Stimulated activated CD8-positive, alpha-beta memory T cell treated with anti-CD3 and anti-CD28 coated beads, Interleukin-7, amount 100 ng/mL, for 24 hours (primary cell): ENCODE measurements around the gene CYYR1.
"Not testable (repeated sequence)": the region's sequence is repeated elsewhere in the genome, so short reads cannot be mapped to it uniquely, and the experiment has no call there.

ENCODE experiments used
- DNase-seq: peaks from one replicate; pipeline ENCODE4 v3.0.0-alpha.2; 2020; ENCODE audit warnings: low read depth

Gene CYYR1

DNA sequence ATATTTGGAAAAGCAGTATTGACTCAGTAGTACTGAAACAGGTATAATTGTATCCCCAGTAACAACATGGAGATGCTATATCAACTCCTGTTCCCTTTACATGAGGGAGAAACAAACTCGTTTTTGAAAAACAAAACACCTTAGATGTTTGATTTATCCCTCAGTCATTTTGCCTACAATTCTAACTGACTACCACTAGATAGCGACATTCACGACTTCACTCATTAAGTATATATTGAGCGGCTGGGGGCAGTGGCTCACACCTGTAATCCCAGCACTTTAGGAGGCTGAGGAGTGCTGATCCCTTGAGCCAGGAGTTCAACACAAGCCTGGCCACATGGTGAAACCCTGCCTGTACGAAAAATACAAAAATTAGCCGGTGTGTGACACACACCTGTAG, 83.3 kb downstream of the CYYR1 start:
- no peak for DNase-seq

DNA sequence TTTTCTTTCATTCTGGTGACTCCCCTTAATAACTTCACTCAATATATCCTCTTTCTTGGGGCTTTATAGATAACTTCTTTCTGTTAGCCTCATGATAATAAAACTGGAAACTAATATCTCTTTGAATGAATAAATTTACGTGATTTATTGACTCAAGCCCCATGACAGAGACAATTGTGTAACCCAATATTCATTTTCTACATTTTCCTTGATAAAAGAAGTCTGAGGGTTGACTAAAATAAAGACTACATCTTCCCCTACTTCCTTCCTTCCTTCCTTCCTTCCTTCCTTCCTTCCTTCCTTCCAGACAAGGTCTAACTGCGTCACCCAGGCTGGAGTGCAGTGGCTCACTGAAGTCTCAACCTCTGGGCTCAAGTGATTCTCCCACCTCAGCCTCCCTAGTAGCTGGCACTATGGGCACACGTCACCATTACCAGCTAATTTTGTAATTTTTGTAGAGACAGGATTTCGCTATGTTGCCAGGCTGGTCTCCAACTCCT, 85.1 kb downstream of the CYYR1 start:
- no peak for DNase-seq

DNA sequence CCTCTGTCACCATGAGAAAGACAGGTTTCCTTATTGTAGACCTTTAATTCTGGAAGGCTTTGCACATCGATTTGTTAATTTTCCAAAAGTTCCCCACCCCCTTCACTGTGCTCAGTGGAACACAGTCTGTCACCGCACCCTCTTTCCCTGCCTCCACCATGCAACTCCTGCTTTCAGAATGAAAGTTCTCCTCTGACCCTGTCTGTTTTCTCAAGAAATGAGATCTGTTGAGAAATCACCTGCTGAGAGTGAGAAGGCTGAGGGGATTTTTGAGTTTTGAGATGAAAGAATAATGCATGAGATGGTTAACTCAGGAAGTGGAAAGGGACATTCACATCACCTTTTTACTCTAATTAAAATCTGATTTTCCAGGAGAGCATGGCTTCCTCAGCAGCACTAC, 99.6 kb downstream of the CYYR1 start:
- no peak for DNase-seq

DNA sequence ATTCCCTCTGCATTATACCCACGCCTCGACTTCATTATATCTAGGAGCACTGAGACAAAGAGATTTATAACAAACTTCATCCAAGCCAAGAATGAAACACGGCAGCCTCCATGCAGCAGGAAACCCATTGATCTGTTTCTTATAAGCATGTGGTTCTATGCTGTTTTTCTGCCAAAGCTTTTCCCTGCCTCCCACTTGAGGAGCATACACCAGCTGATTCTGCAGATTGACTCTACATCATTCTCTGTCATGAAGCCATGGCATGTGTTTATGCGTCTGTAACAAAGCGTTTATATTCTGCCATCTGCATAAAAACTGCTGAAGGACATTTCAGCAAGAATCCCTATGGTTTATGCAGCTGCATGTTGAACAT, 102.0 kb downstream of the CYYR1 start:
- no peak for DNase-seq

DNA sequence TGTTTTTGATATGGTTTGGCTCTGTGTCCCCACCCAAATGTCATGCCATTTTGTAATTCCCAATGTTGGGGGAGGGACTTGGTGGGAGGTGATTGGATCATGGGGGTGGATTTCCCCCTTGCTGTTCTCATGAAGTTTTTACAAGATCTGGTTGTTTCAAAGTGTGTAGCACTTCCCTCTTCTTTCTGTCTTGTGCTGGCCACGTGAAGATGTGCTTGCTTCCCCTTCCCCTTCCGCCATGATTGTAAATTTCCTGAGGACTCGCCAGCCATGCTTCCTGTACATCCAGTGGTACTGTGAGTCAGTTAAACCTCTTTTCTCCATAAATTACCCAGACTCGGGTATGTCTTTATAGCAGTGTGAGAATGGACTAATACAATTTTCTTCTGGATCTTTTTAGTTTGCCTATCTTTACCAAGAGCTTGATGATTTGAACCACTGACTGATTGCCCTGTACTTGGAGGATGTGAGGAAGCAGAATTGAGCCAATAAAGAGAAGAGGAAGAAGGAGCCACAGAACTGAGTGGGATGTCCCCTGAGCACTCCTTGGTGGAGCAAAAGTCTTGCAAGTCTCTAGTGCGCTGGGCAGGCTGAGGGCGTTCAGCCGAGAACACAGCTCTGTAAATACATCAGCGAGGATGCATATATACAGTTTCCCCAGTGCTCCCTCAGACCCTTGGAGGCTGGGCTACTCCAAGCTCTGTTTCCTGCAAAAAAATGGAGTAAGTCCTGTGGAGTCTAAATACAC, 102.6 kb downstream of the CYYR1 start:
- no peak for DNase-seq

DNA sequence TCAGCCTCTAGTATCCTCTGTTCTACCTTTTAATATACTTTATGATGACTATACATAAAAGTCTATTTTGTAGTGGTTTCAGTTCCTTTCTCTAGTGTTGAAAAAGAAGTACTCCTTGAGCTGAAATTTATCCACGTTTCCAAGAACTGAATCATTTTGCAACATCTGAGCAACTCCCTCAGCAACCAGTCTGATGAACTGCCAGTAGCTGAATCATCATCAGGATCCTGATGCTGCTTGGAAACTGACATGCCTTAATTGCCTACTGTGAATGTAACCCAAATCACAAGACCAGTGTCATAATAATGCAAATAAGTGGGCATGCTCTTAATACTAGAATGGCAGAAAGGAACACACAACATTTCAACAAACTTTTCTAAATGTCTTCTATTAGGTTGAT, 103.3 kb downstream of the CYYR1 start:
- no peak for DNase-seq

DNA sequence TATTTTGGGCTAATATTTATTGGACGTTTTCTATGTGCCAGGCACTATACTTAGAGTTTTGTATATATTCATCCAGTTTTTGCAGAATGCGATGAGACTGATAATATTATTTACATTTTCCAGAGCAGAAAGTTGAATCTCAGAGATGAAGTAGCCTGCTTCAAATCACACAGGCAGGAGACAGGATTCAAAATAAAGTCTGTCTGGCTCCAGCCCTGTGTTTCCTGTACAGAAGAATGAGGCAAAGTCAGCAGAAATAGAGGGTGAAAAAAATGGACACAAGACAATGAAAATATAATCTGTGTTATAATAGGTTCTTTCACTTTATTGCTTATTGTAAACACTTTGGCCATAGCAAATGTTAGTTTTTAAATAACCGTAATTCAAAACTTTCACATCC, 107.2 kb downstream of the CYYR1 start:
- DNase-seq = no peak

DNA sequence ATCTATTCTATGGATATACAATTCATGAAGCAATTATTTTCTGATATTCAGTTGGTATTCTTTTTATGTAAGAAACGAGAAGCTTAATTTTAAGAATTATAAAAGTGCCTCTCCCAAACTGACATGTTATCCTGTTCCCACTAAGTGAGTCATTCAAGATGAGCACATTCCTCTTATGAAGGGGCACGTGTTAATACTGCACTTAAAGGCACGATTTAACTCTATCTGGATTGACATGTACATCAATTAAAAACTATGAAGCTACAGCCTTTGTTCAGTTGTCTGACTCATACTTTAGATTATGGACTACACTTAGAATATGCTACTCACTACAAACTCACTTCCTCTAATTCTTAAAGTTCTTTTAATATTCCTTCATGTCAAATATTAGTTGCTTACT, 111.6 kb downstream of the CYYR1 start:
- no peak for DNase-seq

DNA sequence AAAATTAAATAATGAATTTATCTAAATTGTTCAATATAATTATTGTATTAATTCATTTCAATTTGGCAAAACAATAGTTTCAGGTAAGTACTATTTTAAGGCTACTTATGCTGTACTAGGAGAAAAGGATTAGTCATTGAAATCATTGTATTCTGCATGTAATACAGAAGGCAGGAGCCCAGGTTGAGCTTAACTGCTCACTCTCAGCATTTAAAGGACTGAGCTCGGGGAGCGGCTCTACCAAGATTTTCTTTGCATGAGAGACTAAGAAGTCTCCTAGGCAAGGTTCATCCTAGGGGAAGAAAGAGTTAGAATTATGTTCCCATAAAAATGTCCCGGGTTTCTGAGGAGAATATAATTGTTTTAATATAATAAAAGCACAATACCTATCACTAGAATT, 112.5 kb downstream of the CYYR1 start:
- DNase-seq = no peak

DNA sequence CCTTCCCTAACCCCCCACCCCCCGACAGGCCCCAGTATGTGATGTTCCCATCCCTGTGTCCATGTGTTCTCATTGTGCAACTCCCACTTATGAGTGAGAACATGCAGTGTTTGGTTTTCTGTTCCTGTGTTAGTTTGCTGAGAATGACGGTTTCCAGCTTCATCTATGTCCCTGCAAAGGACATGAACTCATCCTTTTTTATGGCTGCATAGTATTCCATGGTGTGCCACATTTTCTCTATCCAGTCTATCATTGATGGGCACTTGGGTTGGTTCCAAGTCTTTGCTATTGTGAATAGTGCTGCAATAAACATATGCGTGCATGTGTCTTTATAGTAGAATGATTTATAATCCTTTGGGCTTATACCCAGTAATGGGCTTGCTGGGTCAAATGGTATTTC, 114.2 kb downstream of the CYYR1 start:
- not testable (repeated sequence) for DNase-seq

DNA sequence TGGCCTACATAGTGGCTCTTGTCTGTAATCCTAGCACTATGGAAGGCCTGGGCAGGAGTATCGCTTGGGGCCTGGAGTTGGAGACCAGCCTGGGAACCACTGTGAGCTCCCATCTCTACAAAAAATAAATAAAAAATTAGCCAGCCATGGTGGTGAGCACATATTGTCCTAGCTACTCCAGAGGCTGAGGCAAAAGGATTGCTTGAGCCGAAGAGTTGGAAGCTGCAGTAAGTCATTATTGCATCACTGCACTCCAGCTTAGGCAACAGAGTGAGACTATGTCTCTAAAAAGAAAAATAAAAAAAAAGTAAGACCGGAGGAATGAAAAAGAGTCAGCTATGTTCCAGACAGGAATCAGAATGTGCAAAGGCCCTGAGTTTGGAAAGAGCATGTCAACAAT, 115.3 kb downstream of the CYYR1 start:
- no peak for DNase-seq

DNA sequence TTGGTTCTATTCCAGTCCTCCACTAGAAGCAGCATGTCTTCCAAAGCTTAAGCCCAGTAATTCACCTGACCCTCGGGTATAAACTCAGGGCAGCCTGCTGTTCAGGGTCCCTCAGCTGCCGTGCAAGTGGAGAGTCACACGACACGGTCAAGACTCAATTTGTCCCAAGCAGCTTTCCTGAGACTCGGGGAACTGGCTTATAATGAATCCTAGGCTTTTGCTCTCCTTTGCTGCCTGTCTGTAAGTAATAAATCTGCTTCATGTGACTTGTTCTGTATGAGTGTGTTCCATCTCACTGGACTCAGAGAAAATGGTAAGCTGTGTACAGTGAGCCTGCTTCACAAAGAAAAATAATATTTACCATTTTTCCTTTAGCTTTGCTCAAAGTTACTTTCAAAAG, 119.8 kb downstream of the CYYR1 start:
- no peak for DNase-seq

DNA sequence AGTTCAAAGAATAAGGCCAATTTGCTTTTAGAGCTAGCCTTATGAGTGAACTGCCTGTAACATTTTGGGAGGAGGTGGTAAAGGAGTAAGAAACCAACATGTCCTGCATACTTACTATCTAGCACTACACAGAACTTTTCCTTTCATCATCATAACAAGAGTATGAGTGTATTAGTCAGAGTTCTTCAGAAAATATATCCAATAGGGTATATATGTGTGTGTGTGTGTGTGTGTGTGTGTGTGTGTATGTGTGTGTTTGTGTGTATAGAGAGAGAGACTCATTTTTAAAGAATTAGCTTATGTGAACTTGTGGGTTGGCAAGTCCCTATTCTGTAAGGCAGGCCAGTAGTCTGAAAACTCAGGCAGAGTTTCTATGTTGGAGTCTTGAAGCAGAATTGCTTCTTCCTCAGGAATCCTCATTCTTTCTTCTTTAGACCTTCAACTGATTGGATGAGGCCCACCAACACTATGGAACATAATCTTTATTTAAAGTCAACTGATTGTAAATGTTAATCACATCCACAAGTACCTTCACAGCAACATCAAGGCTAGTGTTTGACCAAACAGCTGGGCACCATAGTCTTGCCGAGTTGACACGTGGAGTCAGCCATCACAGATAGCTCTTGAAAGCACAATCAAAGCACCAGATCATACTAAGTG, 121.9 kb downstream of the CYYR1 start:
- DNase-seq = no peak

DNA sequence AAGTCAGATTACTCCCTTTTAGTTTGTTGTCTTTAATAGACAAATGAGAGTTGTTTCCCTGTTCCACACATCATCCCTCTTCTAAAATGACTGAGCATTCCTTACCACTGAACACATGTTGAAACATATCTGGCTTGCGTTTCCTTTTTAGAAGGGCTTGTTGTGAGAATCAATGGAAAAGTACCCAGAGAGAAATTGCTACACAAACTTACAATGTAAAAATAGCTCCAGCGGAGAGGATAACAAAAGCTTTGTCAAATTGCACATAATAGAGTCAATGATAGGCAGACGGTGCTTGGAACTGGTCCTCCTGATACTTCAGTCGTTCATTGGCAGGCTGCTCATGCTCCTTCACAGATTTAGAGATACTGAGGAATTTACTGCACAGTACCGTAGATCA, 123.9 kb downstream of the CYYR1 start:
- DNase-seq = no peak

DNA sequence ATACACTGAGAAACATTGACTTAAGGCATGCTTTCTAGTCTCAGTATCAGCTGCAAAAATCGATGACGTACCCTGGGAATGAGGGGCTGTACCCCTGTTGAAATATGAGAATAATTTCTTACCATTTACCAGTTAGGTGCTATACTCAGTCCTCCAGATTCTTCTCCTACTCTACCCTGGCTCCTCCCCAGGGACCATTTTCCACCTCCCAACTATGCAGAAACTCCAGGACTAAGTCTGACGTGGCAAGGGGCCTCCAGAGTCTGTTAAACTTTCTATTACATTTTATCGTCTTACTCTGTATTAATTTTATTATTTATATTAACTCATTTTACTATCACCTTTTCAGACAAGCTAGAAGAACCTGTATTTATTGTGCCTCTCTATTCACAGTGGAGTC, 124.3 kb downstream of the CYYR1 start:
- DNase-seq = no peak

DNA sequence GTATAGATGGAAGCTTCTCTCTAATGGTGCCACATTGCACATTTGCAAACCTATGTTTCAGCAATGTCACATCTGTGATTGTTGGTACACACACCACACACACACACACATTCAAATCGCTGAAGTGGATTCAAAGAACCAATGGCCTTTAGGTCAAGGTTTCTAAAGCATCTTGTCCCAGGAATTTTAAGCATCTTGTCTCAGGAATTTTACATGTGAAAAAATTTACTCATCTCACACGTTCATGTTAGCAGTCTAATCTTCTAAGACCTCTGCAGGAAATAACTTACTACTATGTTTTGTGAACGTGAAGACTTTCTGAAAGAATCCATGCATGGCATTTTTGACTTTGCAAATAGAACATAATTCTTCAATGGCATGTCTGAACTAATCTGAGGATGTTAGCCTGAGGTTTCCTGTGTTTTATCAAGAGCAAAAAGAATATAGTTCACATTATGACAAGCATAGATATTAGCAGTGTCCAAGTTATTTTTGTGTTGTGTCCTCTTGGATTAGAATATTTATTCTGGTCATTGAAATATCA, 125.1 kb downstream of the CYYR1 start:
- no peak for DNase-seq

DNA sequence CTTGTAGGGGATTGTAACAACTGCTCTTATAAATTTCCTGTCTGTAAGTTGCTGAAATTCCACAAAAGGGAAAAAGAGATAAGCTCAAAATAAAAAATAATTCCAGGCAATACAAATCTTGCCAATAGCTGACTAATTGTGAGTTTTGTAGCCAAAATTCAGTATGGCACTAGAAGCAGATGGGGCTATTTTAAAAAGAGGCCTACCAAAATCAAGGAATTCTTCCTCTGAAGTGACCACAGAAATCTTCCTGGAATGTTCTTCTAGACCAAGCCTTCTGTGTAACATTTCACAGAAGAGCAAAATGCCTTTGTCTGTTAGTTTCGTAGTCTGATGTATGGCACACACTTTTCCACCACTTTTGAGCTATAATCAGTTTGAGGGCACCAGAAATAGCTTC, 127.6 kb downstream of the CYYR1 start:
- DNase-seq = no peak

DNA sequence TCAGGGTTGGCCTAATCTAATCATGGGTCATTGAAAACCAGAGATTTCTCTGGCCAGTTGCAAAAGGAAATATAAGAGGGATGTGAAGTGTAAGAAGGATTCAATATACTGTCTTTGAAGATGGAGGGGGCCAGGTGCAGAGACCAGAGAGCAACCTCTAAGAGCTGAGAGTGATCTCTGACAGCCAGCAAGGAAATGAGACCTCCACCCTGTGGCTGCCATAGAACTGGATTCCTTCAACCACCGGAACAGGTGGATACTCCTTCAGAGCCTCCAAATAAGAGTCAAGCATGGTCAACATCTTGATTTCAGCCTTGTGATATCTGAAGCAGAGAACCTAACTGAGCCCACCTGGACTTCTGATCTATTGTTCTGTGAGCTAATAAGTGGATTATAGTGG, 128.4 kb downstream of the CYYR1 start:
- no peak for DNase-seq

DNA sequence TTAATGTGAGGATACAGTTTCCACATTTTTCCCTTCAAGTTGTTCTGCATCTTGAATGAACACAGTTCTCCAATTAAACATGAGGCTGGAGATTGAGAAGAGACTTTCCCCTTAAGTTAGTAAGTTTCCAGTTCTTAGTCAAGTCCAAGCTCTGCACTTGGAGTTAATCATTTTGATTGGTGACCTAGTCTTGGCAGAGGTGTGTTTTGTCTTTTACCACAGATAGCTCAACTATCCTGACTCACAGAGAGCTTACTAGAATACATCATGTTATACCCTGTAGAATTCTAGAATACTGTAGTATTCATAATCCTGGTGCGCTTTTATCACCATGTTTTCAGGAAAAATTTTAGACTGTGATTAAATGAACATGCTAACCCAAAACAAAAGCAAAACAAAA, 129.2 kb downstream of the CYYR1 start:
- no peak for DNase-seq

DNA sequence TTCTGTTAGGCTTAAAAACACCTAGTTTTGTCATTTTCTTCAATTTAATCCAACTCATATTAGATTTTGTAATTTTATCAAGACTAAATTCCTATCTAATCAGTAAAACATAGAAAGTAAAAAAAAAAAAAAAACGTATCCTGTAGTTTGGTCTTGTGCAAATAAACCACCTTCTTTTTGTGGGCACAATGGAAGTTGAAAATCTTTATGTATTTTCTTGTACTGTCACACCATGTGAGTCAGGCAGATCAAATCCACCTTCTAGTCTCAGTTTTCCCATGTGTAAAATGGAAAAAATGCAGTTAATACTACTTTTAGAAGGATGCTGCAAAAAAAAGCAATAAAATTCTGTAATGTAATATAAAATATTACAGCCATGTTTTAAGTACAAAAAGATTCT, 129.8 kb downstream of the CYYR1 start:
- no peak for DNase-seq

DNA sequence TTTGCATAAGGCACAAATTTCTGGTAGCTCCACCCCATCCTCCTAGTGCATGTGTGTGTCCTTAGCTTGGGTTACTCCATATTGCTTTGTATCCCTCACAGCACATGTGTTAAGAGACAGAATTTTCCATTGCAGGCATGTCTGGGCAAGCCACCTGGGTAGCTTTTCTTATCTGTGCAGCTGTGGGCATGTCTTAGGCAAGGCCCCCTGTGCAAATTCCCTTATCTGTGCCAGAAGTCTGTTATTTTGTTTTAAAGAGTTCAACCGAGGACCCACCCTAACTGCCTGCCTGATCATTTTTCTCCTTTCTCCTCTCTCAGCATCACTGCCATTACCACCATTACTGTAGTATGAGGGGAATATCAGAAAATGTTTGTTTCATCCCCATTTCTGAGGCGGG, 131.9 kb downstream of the CYYR1 start:
- no peak for DNase-seq

DNA sequence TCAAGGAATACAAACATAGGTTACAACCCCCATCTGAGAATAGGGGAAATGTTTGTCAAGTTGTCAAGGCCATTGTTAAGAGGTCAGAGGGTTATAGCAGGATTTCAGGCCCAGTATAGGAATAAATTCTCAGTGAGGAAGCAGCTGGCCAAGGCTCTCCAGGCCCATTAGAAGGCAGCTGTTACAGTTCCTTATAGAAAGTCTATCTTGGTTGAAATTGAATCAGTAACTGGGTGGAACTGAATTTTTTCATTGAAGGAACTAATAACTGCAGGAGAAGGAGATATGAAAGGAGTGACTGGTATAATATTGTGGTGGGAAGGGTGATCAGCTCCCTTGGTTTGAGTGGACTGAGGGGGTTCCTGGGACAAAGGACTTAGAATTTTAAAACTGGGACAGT, 134.1 kb downstream of the CYYR1 start:
- no peak for DNase-seq

DNA sequence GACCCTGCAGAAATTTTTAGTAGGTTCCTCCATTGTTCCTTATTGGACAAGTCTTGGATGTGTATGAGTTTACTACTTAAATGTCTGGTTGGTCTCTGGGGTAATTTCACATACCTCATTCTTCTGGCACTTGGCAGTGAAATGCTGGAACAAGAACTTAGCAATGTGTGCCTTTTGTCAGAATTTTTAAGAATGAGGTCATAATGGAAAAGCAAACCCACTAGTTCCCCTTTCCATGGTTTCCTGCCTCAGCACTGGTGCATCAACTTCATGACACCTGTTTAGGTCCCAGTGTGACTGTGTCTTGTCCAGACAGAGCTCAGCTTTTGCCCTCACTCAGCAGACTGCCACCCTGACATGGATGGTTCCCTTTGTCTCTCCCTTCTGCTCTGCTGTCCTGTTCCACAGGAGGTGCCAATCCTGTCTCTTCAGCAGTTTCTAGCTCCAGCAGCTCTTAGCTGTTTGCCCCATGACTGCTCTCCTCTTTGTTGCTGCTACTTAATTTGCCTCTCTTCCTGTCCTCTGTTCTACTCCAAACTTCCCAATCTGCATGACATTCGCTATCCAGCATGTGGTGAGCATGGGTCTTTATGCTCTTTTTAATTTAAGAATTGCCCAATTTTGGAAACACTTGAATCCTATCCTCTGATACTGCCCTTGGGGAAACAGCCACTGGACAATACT, 135.6 kb downstream of the CYYR1 start:
- no peak for DNase-seq
